HEK293T (cell line): ENCODE results near the gene GARRE1.

ENCODE experiments used
- BHLHE40 ChIP-seq: fragments of 450-650 bp; IDR thresholded peaks from 2 replicates; pipeline ENCODE4 v1.6.1; 2016; ENCODE audit warnings: mild to moderate bottlenecking, moderate library complexity, borderline replicate concordance
- FOXM1 ChIP-seq: fragments of 450-650 bp; IDR thresholded peaks from 2 replicates; pipeline ENCODE4 v1.6.1; 2017; ENCODE audit warnings: mild to moderate bottlenecking, borderline replicate concordance
- SP1 ChIP-seq: fragments of 450-650 bp; IDR thresholded peaks from 2 replicates; pipeline ENCODE4 v1.6.1; 2017

GRCh38 chr19:34299576-34299975 is 45.2 kb downstream of the GARRE1 start:
- TF ChIP-seq SP1, result no peak
- no peak for TF ChIP-seq FOXM1
- no peak for TF ChIP-seq BHLHE40
